CD4-positive, alpha-beta T cell treated with Interleukin-2 at 100 ng/mL for 4 hours (primary cell): ENCODE data around the gene GSC.
"Not testable (repeated sequence)": the region's sequence is repeated elsewhere in the genome, so short reads cannot be mapped to it uniquely, and the experiment has no call there.

Experiments
- DNase-seq: peaks from one replicate; pipeline ENCODE4 v3.0.0-alpha.2; 2020; ENCODE audit warnings: low spot score

GSC gene

DNA sequence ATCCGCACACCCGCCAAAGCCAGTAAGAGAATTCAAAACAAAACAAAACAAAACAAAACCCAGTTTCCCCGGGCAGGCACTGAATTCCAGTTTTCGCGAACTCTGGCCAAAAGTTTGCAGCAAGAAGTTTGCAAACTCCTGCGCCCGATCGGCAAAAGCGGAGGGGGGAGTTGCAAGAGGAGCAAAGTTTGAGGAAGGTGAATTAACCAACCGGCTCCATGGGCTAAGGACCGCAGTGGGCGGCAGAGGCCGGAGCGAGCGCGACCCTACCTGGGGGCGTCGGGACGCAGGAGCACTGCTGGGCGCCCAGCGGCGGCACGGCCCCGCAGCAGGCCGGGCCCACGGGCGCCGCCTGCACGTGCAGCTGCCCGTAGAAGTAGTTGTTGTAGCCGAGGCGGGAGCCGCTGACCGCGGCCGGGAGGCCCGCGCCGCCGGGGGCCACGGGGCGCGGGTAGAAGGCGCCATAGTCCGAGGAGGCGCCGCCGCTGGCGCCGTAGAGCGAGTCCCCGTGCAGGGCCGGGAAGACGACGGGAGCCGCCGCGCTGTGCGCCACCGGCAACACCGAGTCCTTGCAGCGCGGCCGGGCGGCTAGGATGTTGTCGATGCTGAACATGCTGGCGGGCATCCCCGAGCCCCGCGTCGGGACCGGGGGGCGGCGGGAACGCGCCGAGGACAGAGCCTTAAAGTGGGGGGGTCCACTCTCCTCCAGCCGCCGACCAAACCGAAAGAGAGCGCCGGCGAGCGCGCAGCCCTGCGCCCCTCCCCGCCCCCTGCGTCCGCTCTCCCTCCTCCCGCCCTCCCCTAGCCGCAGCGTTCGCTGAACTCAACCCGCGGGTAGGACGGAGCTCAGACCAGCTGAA lies at the start of gene GSC:
Gene GSC (minus strand): TSS at position 723 of the 860 bp plus-strand sequence. CDS start 98 bp downstream, at position 625.
- DNase-seq: no peak

DNA sequence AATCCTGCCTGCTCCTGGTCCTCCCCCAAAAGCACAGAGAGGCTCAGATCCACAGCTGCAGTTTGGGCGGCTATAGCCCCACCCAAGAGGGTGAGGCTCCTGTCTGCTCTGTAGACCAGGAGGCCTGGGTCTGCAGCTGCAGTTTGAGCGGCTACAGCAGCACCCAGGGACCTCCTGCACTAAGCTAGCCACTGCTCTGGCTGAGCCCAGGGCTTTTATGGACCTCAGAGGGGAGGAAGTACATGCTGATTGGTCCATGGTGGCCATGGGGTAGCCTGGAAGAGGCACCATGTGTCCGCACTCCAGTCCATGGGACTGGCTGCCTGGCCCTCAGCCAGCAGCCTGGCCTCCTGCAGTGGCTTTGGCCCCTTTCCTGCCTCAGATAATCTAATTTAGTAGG lies 49.6 kb upstream of the GSC start:
- no peak for DNase-seq

DNA sequence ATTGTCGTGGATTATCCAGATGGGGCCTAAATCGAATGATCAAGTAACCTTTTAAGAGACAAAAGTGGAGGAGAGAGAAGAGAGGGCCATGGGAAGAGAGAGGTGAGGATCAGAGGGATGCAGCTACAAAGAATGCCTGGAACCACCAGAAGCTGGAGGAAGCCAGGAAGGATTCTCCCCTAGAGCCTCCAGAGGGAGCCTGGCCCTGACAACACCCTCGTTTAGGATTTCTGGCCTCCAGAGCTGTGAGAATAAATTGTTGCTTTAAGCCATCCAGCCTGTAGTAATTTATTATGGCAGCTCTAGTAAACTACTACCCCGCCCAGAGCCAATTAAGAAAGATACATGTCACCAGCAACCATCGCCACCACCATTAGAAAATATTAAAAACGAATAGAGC lies 46.2 kb upstream of the GSC start:
- DNase-seq: no peak

GRCh38 chr14:94805680-94806288 lies 35.9 kb upstream of the GSC start:
- DNase-seq: no peak

DNA sequence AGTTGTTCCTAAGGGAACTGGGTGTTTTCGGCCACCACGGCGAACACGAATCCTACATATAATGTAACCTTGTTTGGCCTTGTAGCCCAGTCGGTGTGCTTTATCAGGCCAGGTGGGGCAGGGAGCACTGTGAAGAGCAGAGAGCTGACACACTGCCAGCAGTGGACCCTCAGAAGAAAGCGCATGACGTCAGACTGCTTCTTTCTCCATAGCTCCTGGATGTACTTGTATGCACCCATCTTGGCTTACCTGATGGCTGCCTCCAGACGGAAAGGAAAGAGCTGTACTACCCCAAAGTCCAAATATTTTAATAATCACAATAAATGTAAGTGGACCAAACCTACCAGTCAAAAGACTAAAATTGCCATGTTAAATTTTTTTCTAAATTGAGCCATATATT lies 31.3 kb upstream of the GSC start:
- DNase-seq: no peak

GRCh38 chr14:94800764-94801163 lies 30.9 kb upstream of the GSC start:
- DNase-seq: not testable (repeated sequence)

- no peak for DNase-seq
Observed at GRCh38 chr14:94797887-94798286, 28.0 kb upstream of the GSC start.

- DNase-seq: no peak
Observed at GRCh38 chr14:94796278-94796677, 26.4 kb upstream of the GSC start.

DNA sequence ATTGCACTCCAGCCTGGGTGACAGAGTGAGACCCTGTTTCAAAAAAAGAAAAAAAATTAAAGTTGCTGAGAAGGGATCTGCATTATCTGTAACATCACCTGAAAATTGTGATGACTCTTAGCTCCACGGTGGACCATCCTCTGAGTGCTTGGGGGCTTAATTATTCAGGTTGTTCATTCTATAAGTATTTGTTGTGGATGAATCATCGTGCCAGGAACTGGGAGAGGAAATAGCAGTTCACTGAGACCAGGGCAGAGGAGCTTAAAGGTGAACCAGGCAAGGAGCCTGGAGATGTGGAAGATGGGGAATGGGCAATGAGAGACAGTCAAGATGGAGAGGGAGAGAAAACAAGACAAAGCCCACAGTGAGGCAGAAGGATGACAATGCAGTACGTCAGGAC lies 25.5 kb upstream of the GSC start:
- no peak for DNase-seq

- DNase-seq: no peak
Observed at GRCh38 chr14:94793901-94794300, 24.0 kb upstream of the GSC start.

- no peak for DNase-seq
Observed at GRCh38 chr14:94787655-94788054, 17.7 kb upstream of the GSC start.

DNA sequence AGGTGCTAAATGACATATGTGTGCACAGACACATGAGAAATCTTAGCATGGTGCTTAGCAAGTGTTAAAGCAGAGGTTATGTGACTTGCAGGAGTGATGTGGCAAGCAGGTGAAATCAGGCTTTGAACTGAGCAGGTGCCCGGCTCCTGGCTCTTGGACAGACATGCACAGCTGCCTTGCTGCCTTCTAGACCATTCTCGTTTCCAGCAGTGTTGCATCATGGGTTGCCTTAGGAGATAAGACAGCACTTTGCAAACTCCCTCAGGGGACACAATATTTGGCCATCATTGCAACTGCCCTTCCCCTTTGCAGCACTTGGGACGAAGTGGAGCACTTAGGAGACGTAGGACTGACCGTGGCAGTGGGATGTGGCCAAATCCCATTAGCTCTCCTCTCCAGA lies 17.2 kb upstream of the GSC start:
- no peak for DNase-seq

DNA sequence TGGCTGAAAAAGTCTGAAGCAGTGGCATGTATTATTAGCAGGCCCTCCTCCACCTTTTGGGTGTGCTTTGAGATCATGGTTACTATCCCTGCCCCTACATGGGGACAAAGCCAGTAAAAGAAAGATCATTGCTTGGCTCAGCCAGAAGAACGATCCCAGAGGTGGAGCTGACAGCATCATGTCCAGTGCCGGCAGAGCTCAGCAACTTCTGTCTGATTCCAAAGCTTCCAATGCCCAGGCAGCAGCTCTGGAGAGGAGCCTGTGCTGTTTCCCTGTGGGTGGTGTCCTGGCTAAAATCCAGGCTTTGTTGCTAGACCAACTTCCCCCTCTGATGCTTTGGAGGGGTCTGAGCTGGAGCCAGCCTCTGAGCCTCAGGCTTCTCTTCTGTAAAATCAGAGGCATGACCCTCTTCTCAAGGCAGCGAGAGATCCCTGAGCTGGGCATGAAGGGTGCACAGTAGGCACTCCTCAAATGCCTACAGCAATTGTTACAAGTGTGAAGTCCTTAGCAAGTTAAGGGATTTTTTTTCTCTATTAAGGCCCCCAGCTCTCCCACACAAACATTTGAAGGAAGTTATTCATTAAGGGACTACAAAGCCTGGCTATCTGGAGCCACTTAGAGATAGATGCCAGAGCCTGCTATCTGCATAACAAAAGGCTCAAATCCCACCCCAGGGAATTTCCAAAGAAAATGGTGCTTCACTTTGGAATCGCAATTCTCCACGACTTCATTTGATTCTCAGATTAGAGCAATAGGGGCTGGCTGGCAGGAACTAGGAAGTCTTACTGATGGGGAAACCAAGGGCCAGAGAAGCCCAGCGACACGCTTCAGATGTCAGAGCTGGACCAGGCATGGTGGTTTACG lies 10.9 kb upstream of the GSC start:
- no peak for DNase-seq

DNA sequence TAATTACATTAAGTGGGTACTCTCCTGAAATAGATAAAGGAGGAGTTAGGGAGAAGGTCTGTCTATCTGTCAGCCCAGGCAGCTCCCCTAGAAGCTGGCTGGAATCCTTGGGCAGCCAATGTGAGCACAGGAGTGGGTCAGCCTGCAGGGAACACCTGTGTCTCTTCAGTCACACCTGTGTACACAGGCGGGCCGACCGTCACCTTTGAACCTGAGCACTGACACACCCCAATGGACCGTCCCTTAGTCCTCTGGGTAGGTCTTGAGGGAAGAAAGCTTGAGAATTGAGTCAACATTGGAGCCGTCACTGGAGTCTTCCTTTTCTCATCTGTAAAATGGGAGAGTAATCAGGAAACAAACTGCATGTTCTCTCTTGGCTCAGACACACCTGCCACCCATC lies 9.8 kb upstream of the GSC start:
- DNase-seq: no peak

GRCh38 chr14:94775871-94776210 lies 5.9 kb upstream of the GSC start:
- DNase-seq: no peak

- no peak for DNase-seq
Observed at GRCh38 chr14:94775091-94775870, 5.4 kb upstream of the GSC start.

GRCh38 chr14:94774344-94775090 lies 4.6 kb upstream of the GSC start:
- DNase-seq: no peak

DNA sequence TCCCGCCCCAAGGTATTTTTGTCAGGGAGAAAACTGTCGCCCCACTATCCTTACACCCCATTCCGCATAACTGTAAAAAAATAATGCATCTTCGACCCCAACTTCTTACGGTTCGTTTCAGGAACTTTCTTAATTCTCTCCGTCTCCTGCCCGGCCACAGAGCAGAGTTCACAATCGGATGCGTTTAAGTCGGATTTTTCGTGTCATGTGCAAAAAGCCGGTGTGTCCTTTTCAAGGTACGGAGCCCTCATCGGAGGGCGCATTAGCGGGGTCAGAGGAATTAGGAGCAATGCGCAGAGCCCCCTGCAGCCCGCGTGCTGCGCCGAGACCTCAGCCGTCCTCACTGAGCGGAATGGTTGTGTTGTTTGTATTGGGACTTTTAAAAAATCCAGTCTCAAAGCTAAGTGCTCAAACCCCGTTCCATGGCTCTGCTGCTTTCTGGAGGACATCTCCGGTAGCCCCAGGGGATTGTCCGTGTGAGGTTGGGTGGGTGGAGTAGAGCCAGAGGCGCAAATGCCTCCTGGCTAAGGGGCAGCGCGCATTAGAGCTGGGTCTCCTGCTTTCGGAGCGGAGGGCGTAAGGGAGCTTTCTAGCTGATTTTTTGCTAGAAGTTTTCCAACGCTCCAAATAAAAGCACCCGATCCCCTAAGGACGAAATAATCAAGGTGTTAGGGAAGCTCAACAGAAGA lies 3.9 kb upstream of the GSC start:
- DNase-seq: no peak

- no peak for DNase-seq
Observed at GRCh38 chr14:94773061-94773648, 3.2 kb upstream of the GSC start.

DNA sequence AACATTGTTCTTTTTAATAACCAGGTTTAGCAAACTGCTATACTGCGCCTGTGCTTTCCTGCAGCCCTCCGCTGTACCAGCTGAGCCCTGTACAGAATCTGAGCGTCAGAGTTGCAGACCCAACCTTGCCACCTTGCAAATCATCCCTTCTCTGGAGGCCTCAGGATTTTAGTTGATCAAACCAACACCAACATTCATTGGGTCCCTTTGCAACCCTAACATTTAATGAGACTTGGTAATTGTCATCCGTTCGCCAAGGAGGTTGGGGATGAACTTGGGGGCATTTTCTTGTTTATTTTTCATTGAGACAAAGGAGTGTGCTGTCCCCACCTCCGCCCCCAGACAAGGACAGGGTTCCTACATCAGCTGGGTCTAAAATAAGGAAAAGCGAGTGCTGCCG lies 2.6 kb upstream of the GSC start:
- no peak for DNase-seq
